Measurements from ENCODE around the gene TRABD2B. TPM values are rescaled to one million over a fixed set of nuclear protein-coding genes. Genes with fewer than 3 reads are reported as not detected.
A peak's percentile ranks its signal among the peaks of the same experiment; 100 is the strongest.

TRABD2B gene
- total RNA-seq, 1 experiment from 2014 or later, result not detected

- no peak for DNase-seq (ENCODE audit: low read depth, low spot score)
Observed at GRCh38 chr1:47731730-47732129, 265.5 kb downstream of the TRABD2B start.

GRCh38 chr1:47729685-47730084 lies 267.5 kb downstream of the TRABD2B start:
- in situ Hi-C loops (cut with HindIII; ENCODE audit: low pct_unique_long_range_greater_than_20kb, low sequenced_read_pairs), result no loop called here
- DNase-seq (ENCODE audit: low read depth, low spot score), result no peak

More at GRCh38 chr1:47731730-47732129, 265.5 kb downstream of the TRABD2B start:
- in situ Hi-C loops (cut with HindIII; ENCODE audit: low pct_unique_long_range_greater_than_20kb, low sequenced_read_pairs), result no loop called here

GRCh38 chr1:47727697-47728085 lies 269.5 kb downstream of the TRABD2B start:
- in situ Hi-C loops (cut with HindIII; ENCODE audit: low pct_unique_long_range_greater_than_20kb, low sequenced_read_pairs), result no loop called here
- DNase-seq (ENCODE audit: low read depth, low spot score), result no peak

GRCh38 chr1:47727051-47727696 lies 270.0 kb downstream of the TRABD2B start:
- in situ Hi-C loops (cut with HindIII; ENCODE audit: low pct_unique_long_range_greater_than_20kb, low sequenced_read_pairs), result no loop called here
- no peak for DNase-seq (ENCODE audit: low read depth, low spot score)

- DNase-seq (ENCODE audit: low read depth, low spot score), result peak; percentile 75
- in situ Hi-C loops (cut with HindIII; ENCODE audit: low pct_unique_long_range_greater_than_20kb, low sequenced_read_pairs), result no loop called here
Observed at GRCh38 chr1:47725992-47726855, 271.0 kb downstream of the TRABD2B start.

GRCh38 chr1:47725511-47725991 lies 271.6 kb downstream of the TRABD2B start:
- in situ Hi-C loops (cut with HindIII; ENCODE audit: low pct_unique_long_range_greater_than_20kb, low sequenced_read_pairs), result no loop called here
- DNase-seq (ENCODE audit: low read depth, low spot score), result no peak

GRCh38 chr1:47725000-47725473 lies 272.1 kb downstream of the TRABD2B start:
- in situ Hi-C loops (cut with HindIII; ENCODE audit: low pct_unique_long_range_greater_than_20kb, low sequenced_read_pairs), result no loop called here
- DNase-seq (ENCODE audit: low read depth, low spot score), result no peak

GRCh38 chr1:47724432-47724999 lies 272.7 kb downstream of the TRABD2B start:
- in situ Hi-C loops (cut with HindIII; ENCODE audit: low pct_unique_long_range_greater_than_20kb, low sequenced_read_pairs), result no loop called here
- DNase-seq (ENCODE audit: low read depth, low spot score), result no peak

GRCh38 chr1:47722909-47723580 lies 274.1 kb downstream of the TRABD2B start:
- no peak for DNase-seq (ENCODE audit: low read depth, low spot score)
- in situ Hi-C loops (cut with HindIII; ENCODE audit: low pct_unique_long_range_greater_than_20kb, low sequenced_read_pairs), result no loop called here

GRCh38 chr1:47722101-47722500 lies 275.1 kb downstream of the TRABD2B start:
- no peak for DNase-seq (ENCODE audit: low read depth, low spot score)
- in situ Hi-C loops (cut with HindIII; ENCODE audit: low pct_unique_long_range_greater_than_20kb, low sequenced_read_pairs), result no loop called here

- no peak for DNase-seq (ENCODE audit: low read depth, low spot score)
- in situ Hi-C loops (cut with HindIII; ENCODE audit: low pct_unique_long_range_greater_than_20kb, low sequenced_read_pairs), result no loop called here
Observed at GRCh38 chr1:47720111-47720510, 277.1 kb downstream of the TRABD2B start.

GRCh38 chr1:47717341-47717740 lies 279.8 kb downstream of the TRABD2B start:
- no peak for DNase-seq (ENCODE audit: low read depth, low spot score)
- in situ Hi-C loops (cut with HindIII; ENCODE audit: low pct_unique_long_range_greater_than_20kb, low sequenced_read_pairs), result no loop called here

GRCh38 chr1:47713975-47714767 lies 283.0 kb downstream of the TRABD2B start:
- in situ Hi-C loops (cut with HindIII; ENCODE audit: low pct_unique_long_range_greater_than_20kb, low sequenced_read_pairs), result no loop called here
- no peak for DNase-seq (ENCODE audit: low read depth, low spot score)

GRCh38 chr1:47713333-47713953 lies 283.7 kb downstream of the TRABD2B start:
- no peak for DNase-seq (ENCODE audit: low read depth, low spot score)
- in situ Hi-C loops (cut with HindIII; ENCODE audit: low pct_unique_long_range_greater_than_20kb, low sequenced_read_pairs), result no loop called here

GRCh38 chr1:47712596-47713299 lies 284.4 kb downstream of the TRABD2B start:
- in situ Hi-C loops (cut with HindIII; ENCODE audit: low pct_unique_long_range_greater_than_20kb, low sequenced_read_pairs), result no loop called here

GRCh38 chr1:47711848-47712492 lies 285.2 kb downstream of the TRABD2B start:
- no peak for DNase-seq (ENCODE audit: low read depth, low spot score)
- in situ Hi-C loops (cut with HindIII; ENCODE audit: low pct_unique_long_range_greater_than_20kb, low sequenced_read_pairs), result no loop called here

More at GRCh38 chr1:47712596-47713299, 284.4 kb downstream of the TRABD2B start:
- DNase-seq (ENCODE audit: low read depth, low spot score), result no peak

Data from SK-MEL-5 (cell line).